K562 (cell line): ENCODE results near the gene CIAO3. TPM values are rescaled to one million over a fixed set of nuclear protein-coding genes. Genes with fewer than 3 reads are reported as not detected.

Experiments
- ATAC-seq: fragments of 200-7000 bp; cut with Tn5 transposase; 3 replicates; pipeline ENCODE4 v1.9.1; 2020; ENCODE audit warnings: moderate library complexity
- BruUV-seq: library from RNA; stranded (reverse); fragments of 400-500 nt; replicated peaks from 2 replicates; lab custom pipeline; 2021; lab: Mats Ljungman, UMichigan
- CTCF ChIA-PET: fragments of 300-600 bp; formaldehyde crosslinking; extraction: SDS; loops from one replicate; lab custom pipeline; 2021; ENCODE audit warnings: low intra/inter-chr PET ratio; lab: Yijun Ruan, JAX
- POLR2A ChIA-PET: fragments of 300-600, 350-650 bp; sonication (Branson Sonifier 250); formaldehyde crosslinking; extraction: SDS; loops from one replicate; lab custom pipeline; 2021; ENCODE audit warnings: antibody characterized with exemption, inconsistent platforms; lab: Yijun Ruan, JAX
- DNase-seq, 4 experiments: peaks; one replicate each; pipeline versions ENCODE4 v3.0.0 to v3.0.0-alpha.2; 2011 to 2018; ENCODE audit warnings: low spot score in 3 of 4, mixed read lengths in 3 of 4; ENCODE audit errors: extremely low read depth in 1 of 4
- FAIRE-seq: peaks from 2 replicates; lab custom pipeline; 2011; peaks lifted over from hg19 to GRCh38; lab: Jason Lieb, UNC
- H2AFZ ChIP-seq: 2 replicates; pipeline ENCODE4 v1.6.0; 2011; ENCODE audit warnings: low read depth, low read length, control low read depth, inconsistent platforms
- H3K27ac ChIP-seq: fragments of 200-600 bp; 3 replicates; pipeline ENCODE4 v1.8.0; 2011; ENCODE audit warnings: low read depth, mild to moderate bottlenecking, control low read depth, inconsistent platforms, low read length, moderate library complexity, mixed read lengths; ENCODE audit errors: extremely low read depth
- H3K27me3 ChIP-seq, 2 experiments: fragments of 300-600 bp in 1 of 2; 2 replicates in 1 of 2; 3 replicates in 1 of 2; pipeline versions ENCODE4 v1.6.0 to v1.8.0; 2011; ENCODE audit warnings: inconsistent platforms in 2 of 2, low read length in 2 of 2, mild to moderate bottlenecking in 1 of 2, mixed read lengths in 1 of 2, moderate library complexity in 1 of 2; ENCODE audit not compliant: control insufficient read depth in 2 of 2, insufficient read depth in 2 of 2
- H3K36me3 ChIP-seq: fragments of 300-600 bp; 3 replicates; pipeline ENCODE4 v1.8.0; 2011; ENCODE audit warnings: mild to moderate bottlenecking, low read length, inconsistent platforms; ENCODE audit not compliant: control insufficient read depth, insufficient read depth
- H3K4me1 ChIP-seq, 2 experiments: fragments of 200-600 bp in 1 of 2; replicated peaks in 1 of 2; 2 replicates in 1 of 2; 3 replicates in 1 of 2; pipeline versions ENCODE4 v1.5.1 to v1.8.0; 2011; ENCODE audit warnings: inconsistent platforms in 2 of 2, low read length in 2 of 2, mild to moderate bottlenecking in 1 of 2, mixed read lengths in 1 of 2, moderate library complexity in 1 of 2; ENCODE audit not compliant: control insufficient read depth in 2 of 2, insufficient read depth in 2 of 2
- H3K4me2 ChIP-seq: 2 replicates; pipeline ENCODE4 v1.6.1; 2011; ENCODE audit warnings: low read length, control low read depth, inconsistent platforms, mixed read lengths; ENCODE audit not compliant: insufficient read depth
- H3K4me3 ChIP-seq: fragments of 200-600 bp; sonication (generic), shearing (Covaris generic); 2 replicates; pipeline ENCODE4 v1.5.1; 2016; ENCODE audit warnings: control low read depth, inconsistent platforms
- H3K79me2 ChIP-seq: fragments of 200-600 bp; 3 replicates; pipeline ENCODE4 v1.8.0; 2011; ENCODE audit warnings: low read length, inconsistent platforms; ENCODE audit not compliant: control insufficient read depth, insufficient read depth
- H3K9ac ChIP-seq, 2 experiments: 2 replicates each; pipeline versions ENCODE4 v1.6.0 to v1.6.1; 2011; ENCODE audit warnings: low read depth in 2 of 2, low read length in 2 of 2, control low read depth in 1 of 2, inconsistent platforms in 1 of 2, mild to moderate bottlenecking in 1 of 2, mixed read lengths in 1 of 2; ENCODE audit not compliant: insufficient read depth in 1 of 2
- H3K9me1 ChIP-seq: one replicate; pipeline ENCODE4 v1.6.0; 2011; ENCODE audit warnings: inconsistent platforms, mild to moderate bottlenecking, low read length, moderate library complexity; ENCODE audit not compliant: control insufficient read depth, insufficient read depth
- H3K9me3 ChIP-seq: replicated peaks from 2 replicates; pipeline ENCODE4 v1.5.1; 2011; ENCODE audit warnings: low read depth, low read length, inconsistent platforms; ENCODE audit not compliant: control insufficient read depth, insufficient read depth
- H4K20me1 ChIP-seq: replicated peaks from 2 replicates; pipeline ENCODE4 v1.6.1; 2011; ENCODE audit warnings: low read length, inconsistent platforms, mixed read lengths; ENCODE audit not compliant: control insufficient read depth, insufficient read depth
- CAMTA2 ChIP-seq: fragments of 250-450 bp; sonication (Bioruptor Pico); conservative IDR thresholded peaks from 2 replicates; pipeline ENCODE4 v1.5.1; 2022
- CREB5 ChIP-seq: fragments of 250-450 bp; sonication (Bioruptor Pico); IDR thresholded peaks from 2 replicates; pipeline ENCODE4 v1.5.0; 2020; ENCODE audit warnings: mild to moderate bottlenecking
- CSDE1 ChIP-seq, 2 experiments: fragments of 450-650 bp; IDR thresholded peaks; 2 replicates each; pipeline ENCODE4 v1.6.1; 2016; ENCODE audit warnings: mild to moderate bottlenecking in 1 of 2
- E2F5 ChIP-seq: sonication (generic); formaldehyde crosslinking; IDR thresholded peaks from 2 replicates; pipeline ENCODE4 v1.8.0; 2022; ENCODE audit warnings: mild to moderate bottlenecking, missing genetic modification reagents
- FOXM1 ChIP-seq, 2 experiments: fragments of 450-650 bp in 1 of 2; sonication (generic) in 1 of 2; formaldehyde crosslinking in 1 of 2; IDR thresholded peaks; 2 replicates each; pipeline versions ENCODE4 v1.6.1 to v1.9.0; 2017 to 2022; ENCODE audit warnings: low read depth in 2 of 2, mild to moderate bottlenecking in 2 of 2, missing genetic modification reagents in 1 of 2, moderate library complexity in 1 of 2
- NELFE ChIP-seq: IDR thresholded peaks from 2 replicates; pipeline ENCODE4 v1.6.1; 2011; ENCODE audit warnings: mild to moderate bottlenecking; ENCODE audit not compliant: insufficient read depth, insufficient read length
- RAD51 ChIP-seq: fragments of 450-650 bp; IDR thresholded peaks from 2 replicates; pipeline ENCODE4 v1.7.1; 2016; ENCODE audit warnings: low read depth, mild to moderate bottlenecking, borderline replicate concordance
- ZKSCAN1 ChIP-seq: fragments of 150-350 bp; IDR thresholded peaks from 2 replicates; pipeline ENCODE4 v1.6.1; 2016; ENCODE audit warnings: low read depth, low read length
- ZNF143 ChIP-seq: sonication (generic); formaldehyde crosslinking; IDR thresholded peaks from 2 replicates; pipeline ENCODE4 v1.9.0; 2022; ENCODE audit warnings: mild to moderate bottlenecking, missing genetic modification reagents
- ZNF263 ChIP-seq: sonication (generic); formaldehyde crosslinking; IDR thresholded peaks from 2 replicates; pipeline ENCODE4 v1.8.0; 2022; ENCODE audit warnings: mild to moderate bottlenecking, missing genetic modification reagents, borderline replicate concordance
- ZNF324 ChIP-seq: fragments of 250-450 bp; sonication (Bioruptor Pico); IDR thresholded peaks from 2 replicates; pipeline ENCODE4 v1.4.0; 2020; ENCODE audit warnings: mild to moderate bottlenecking
- ZNF431 ChIP-seq: sonication (generic); formaldehyde crosslinking; IDR thresholded peaks from 2 replicates; pipeline ENCODE4 v1.8.0; 2022; ENCODE audit warnings: mild to moderate bottlenecking, missing genetic modification reagents
- ZNF511 ChIP-seq: sonication (generic); formaldehyde crosslinking; IDR thresholded peaks from 2 replicates; pipeline ENCODE4 v1.8.0; 2022; ENCODE audit warnings: mild to moderate bottlenecking, missing genetic modification reagents
- WGBS: fragments of 100-300 bp; shearing (Covaris generic); methylation state at CpG from one replicate; pipeline ENCODE4 v1.1.6; 2016; ENCODE audit warnings: low coverage, mixed read lengths; ENCODE audit not compliant: insufficient coverage; ENCODE audit errors: missing lambda C conversion rate; 5-methylcytosine and 5-hydroxymethylcytosine counted together
- in situ Hi-C: fragments of 300-500 bp; cut with MboI; formaldehyde crosslinking; loops from 4 replicates; pipeline ENCODE4 v1.15.0; 2018; ENCODE audit warnings: inconsistent platforms, mixed read lengths
- intact Hi-C: fragments of 100-400 bp; cut with micrococcal nuclease; formaldehyde crosslinking; loops from 2 replicates; pipeline ENCODE4 v1.14.2; 2022
- polyA plus RNA-seq, 8 experiments: library from polyadenylated mRNA; depleted of rRNA in 4 of 8; stranded (reverse) in 5 of 8; unstranded in 3 of 8; fragments of >200 nt; fragmentation: Nextera tagmentation in 2 of 8; fragmentation: Illumina TruSeq in 1 of 8; extraction: Ambion mirVana in 2 of 8; extraction: Trizol in 1 of 8; gene quantifications; 2 replicates each; pipeline versions ENCODE4 v1.2.1 to v1.2.3, GENCODE V29; 2011 to 2014; ENCODE audit warnings: inconsistent platforms in 1 of 8, missing spikeins in 1 of 8
- total RNA-seq, 7 experiments: library from RNA; depleted of rRNA in 6 of 7; stranded (reverse); fragments of >200 nt in 6 of 7; fragmentation: Illumina TruSeq in 2 of 7; extraction: Trizol in 2 of 7; gene quantifications; 2 replicates each; pipeline versions ENCODE4 v1.2.1 to v1.2.3, GENCODE V29; 2011 to 2021; ENCODE audit warnings: low replicate concordance in 1 of 7
- TF ChIP-seq, protein P1 (sequence below): fragments of 450-650 bp; IDR thresholded peaks from 2 replicates; pipeline ENCODE4 v1.6.1; 2016
- TF ChIP-seq, protein P2 (sequence below), 2 experiments: fragments of 450-650 bp; conservative IDR thresholded peaks; 2 replicates each; pipeline ENCODE4 v1.6.1; 2017; ENCODE audit warnings: mild to moderate bottlenecking in 2 of 2, moderate library complexity in 2 of 2

CIAO3 gene
- total and polyA plus RNA-seq, 9 of the 15 experiments (the other 6 are each of a cell fraction or from before 2014, with no cell fraction given), result 2.2 to 35.6 (median 18.7) TPM

DNA sequence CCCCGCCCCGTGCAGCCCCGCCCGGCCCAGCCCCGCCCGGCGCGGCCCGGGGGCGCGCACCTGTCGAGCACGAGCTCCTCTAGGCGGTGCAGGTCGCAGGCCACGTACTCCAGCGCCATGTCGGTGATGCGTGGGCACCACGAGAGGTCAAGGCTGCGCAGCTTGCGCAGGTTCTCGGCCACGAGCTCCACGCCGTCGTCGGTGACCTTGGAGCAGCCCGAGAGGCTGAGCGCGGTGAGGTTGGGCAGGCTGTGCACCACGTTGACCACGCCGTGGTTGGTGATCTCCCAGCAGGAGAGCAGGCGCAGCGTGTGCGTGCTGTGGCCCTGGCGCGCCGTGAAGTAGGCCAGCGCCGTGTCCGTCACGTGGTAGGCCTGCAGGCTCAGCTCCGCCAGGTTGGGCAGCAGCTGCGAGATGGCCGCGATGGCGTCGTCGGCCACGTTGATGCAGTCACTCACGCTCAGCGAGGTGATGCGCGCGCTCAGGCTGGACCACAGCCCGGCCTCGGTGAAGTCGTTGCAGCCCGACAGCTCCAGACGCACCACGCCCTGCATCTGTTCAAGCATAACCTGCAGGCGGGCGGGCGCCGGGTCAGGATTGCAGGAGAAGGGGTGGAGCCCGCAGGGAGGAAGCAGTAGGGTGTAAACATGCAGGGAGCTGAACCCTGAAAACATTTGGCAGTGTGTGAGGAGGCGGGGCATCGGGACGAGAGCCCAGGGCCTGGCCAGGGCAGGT lies 45.3 kb downstream of the CIAO3 start:
- peak; percentile 26 for FAIRE-seq
- Histone ChIP-seq H3K4me3 (peak overlapping the region; percentile 41), H3K27ac (peak overlapping the region; percentile 51; the same call in 1 of the 3 replicates), H3K4me1 (peaks cover 7 to 61% of the 10 kb centered on the region in 2 experiments), H3K79me2 (no peaks in the 10 kb centered on the region), H2AFZ (peak overlapping the region; percentile 99), H3K9ac (peak overlapping the region in 1 of 2 experiments; percentile 90; a peak in 2 of 4 replicates), H4K20me1 (peaks cover 7% of the 10 kb centered on the region), H3K9me3 (no peaks in the 10 kb centered on the region), H3K27me3 (peaks cover 7 to 22% of the 10 kb centered on the region in 2 experiments; a peak in 4 of 5 replicates), H3K36me3 (no peaks in the 10 kb centered on the region), H3K9me1 (no peaks in the 10 kb centered on the region), H3K4me2 (peak overlapping the region; percentile 98)
- intact Hi-C loops, result no loop called here
- ChIA-PET POLR2A (interaction anchor here (0.6 to 1.6 kb wide), 10 partner anchors 9 to 295 kb away, joined by 3 to 9 read pairs (median 4); partner anchors contain the start of genes GNG13 and METRN), CTCF (interaction anchor here (1.0 kb wide), 1 partner anchor 89 kb away, joined by 4 read pairs; no protein-coding TSS in a partner anchor)
- peak; percentile 86 for ATAC-seq
- in situ Hi-C loops, result no loop called here
- BruUV-seq, result no TSS peak
- peak; percentile 63 to 88 (median 71) for DNase-seq
- WGBS, result 1% methylated on average over 53 of the region's 71 CpGs
- 0 out of 2 replicates have a peak, but pooled peaks have one; percentile 24 for TF ChIP-seq ZKSCAN1
- peak; percentile 86; the same call in 1 of the 2 replicates for TF ChIP-seq E2F5 (CRISPR knock-in tag)
- no peak for TF ChIP-seq CSDE1 (IDR thresholded peaks at IDR 0.05)
- TF ChIP-seq CREB5 (CRISPR knock-in tag), result no peak
- no peak for TF ChIP-seq CAMTA2 (CRISPR knock-in tag)
- TF ChIP-seq, protein P1, sequence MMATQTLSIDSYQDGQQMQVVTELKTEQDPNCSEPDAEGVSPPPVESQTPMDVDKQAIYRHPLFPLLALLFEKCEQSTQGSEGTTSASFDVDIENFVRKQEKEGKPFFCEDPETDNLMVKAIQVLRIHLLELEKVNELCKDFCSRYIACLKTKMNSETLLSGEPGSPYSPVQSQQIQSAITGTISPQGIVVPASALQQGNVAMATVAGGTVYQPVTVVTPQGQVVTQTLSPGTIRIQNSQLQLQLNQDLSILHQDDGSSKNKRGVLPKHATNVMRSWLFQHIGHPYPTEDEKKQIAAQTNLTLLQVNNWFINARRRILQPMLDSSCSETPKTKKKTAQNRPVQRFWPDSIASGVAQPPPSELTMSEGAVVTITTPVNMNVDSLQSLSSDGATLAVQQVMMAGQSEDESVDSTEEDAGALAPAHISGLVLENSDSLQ, result peak; percentile 59; the same call in 1 of the 2 replicates
- TF ChIP-seq ZNF263 (CRISPR knock-in tag), result peak; percentile 70; the same call in 1 of the 2 replicates
- no peak for TF ChIP-seq ZNF324
- peak; percentile 92 for TF ChIP-seq ZNF511 (CRISPR knock-in tag)
- TF ChIP-seq FOXM1 (IDR thresholded peaks at IDR 0.05; ENCODE audit: low read depth), result no peak
- 0 out of 2 replicates have a peak, but pooled peaks have one; percentile 48 for TF ChIP-seq FOXM1 (CRISPR knock-in tag; IDR thresholded peaks at IDR 0.05; ENCODE audit: low read depth)
- peak; percentile 57 for TF ChIP-seq ZNF143
- TF ChIP-seq NELFE, result no peak
- peak; percentile 78 for TF ChIP-seq RAD51
- peak; percentile 86 for TF ChIP-seq ZNF431 (CRISPR knock-in tag)
- TF ChIP-seq, protein P2, sequence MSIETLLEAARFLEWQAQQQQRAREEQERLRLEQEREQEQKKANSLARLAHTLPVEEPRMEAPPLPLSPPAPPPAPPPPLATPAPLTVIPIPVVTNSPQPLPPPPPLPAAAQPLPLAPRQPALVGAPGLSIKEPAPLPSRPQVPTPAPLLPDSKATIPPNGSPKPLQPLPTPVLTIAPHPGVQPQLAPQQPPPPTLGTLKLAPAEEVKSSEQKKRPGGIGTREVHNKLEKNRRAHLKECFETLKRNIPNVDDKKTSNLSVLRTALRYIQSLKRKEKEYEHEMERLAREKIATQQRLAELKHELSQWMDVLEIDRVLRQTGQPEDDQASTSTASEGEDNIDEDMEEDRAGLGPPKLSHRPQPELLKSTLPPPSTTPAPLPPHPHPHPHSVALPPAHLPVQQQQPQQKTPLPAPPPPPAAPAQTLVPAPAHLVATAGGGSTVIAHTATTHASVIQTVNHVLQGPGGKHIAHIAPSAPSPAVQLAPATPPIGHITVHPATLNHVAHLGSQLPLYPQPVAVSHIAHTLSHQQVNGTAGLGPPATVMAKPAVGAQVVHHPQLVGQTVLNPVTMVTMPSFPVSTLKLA (conservative IDR thresholded peaks at IDR 0.05), result peak; percentile 33 to 64; a peak in 3 of 4 replicates
